ENCODE measurements around the gene GPC6.

- TF ChIP-seq EZH2phosphoT487 (IDR thresholded peaks at IDR 0.05; ENCODE audit: borderline replicate concordance) (no peak), CTCF (conservative IDR thresholded peaks at IDR 0.05; ENCODE audit: low read length) (no peak)
Observed at GRCh38 chr13:93238711-93239110, 12.1 kb downstream of the GPC6 start.
